ENCODE data around the gene COL6A3.

Gene COL6A3

GRCh38 chr2:237433920-237434676 lies 20.1 kb upstream of the COL6A3 start:
- no peak for TF ChIP-seq ZNF610 (tag by site-specific recombination; IDR thresholded peaks at IDR 0.05; ENCODE audit: borderline replicate concordance)
- no peak for TF ChIP-seq ZNF114 (tag by site-specific recombination; IDR thresholded peaks at IDR 0.05)
- TF ChIP-seq, protein P1, sequence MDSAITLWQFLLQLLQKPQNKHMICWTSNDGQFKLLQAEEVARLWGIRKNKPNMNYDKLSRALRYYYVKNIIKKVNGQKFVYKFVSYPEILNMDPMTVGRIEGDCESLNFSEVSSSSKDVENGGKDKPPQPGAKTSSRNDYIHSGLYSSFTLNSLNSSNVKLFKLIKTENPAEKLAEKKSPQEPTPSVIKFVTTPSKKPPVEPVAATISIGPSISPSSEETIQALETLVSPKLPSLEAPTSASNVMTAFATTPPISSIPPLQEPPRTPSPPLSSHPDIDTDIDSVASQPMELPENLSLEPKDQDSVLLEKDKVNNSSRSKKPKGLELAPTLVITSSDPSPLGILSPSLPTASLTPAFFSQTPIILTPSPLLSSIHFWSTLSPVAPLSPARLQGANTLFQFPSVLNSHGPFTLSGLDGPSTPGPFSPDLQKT (IDR thresholded peaks at IDR 0.05; ENCODE audit: borderline replicate concordance, low read depth, low read length) = no peak
- no peak for TF ChIP-seq YY2 (tag by site-specific recombination; IDR thresholded peaks at IDR 0.05)
- TF ChIP-seq ZNF76 (tag by site-specific recombination; IDR thresholded peaks at IDR 0.05; ENCODE audit: borderline replicate concordance, low read depth) = no peak
- no peak for TF ChIP-seq ZNF843 (tag by site-specific recombination; IDR thresholded peaks at IDR 0.05)
- no peak for TF ChIP-seq ZNF37A (tag by site-specific recombination; IDR thresholded peaks at IDR 0.05)
- no peaks in the 10 kb centered on the region for H3K36me3 ChIP-seq (ENCODE audit: control insufficient read depth in 2 of 2, insufficient read depth in 1 of 2, low read length in 2 of 2)
- no peaks in the 10 kb centered on the region for H3K4me1 ChIP-seq (ENCODE audit: control insufficient read depth, insufficient read depth, low read length)
- POLR2A ChIA-PET = no interaction called here
- H3K9me3 ChIP-seq (ENCODE audit: control insufficient read depth, insufficient read depth, low read depth, low read length) = no peaks in the 10 kb centered on the region
- H3K4me3 ChIP-seq (ENCODE audit: low read depth, low read length) = no peak overlapping the region
- H3K27ac ChIP-seq (ENCODE audit: extremely low read depth, low read depth, low read length) = no peak overlapping the region
- CTCF ChIA-PET = interaction anchor here (0.6 to 4.4 kb wide), 3 partner anchors 13 to 485 kb away, joined by 3 to 18 read pairs (median 3); no protein-coding TSS in a partner anchor

- POLR2A ChIA-PET = no interaction called here
- TF ChIP-seq ZNF398 (tag by site-specific recombination; IDR thresholded peaks at IDR 0.05) (no peak), EGR2 (tag by site-specific recombination; IDR thresholded peaks at IDR 0.05; ENCODE audit: low read depth) (peak; percentile 71), ZFHX2 (tag by site-specific recombination; conservative IDR thresholded peaks at IDR 0.05) (peak; percentile 79)
Observed at GRCh38 chr2:237432484-237433092, 18.6 kb upstream of the COL6A3 start.

DNA sequence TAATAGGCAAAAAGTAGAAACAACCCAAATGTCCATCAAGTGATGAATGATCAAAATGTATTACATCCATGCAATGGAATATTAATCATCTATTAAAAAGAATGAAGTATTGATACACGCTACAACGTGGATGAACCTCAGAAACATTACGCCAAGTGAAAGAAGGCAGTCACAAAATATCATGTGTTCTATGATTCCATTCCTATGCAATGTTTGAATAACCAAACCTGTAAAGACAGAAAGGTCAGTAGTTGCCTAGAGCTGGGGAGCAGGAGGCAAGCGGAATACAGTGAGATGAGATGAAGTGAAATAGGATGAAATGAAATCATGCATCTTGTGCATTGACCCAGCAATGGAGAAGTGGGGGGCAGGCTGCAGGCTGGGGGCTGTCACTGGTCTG lies 17.9 kb upstream of the COL6A3 start:
- ChIA-PET POLR2A (no interaction called here), CTCF (interaction anchor here (2.8 kb wide), 1 partner anchor 11 kb away, joined by 27 read pairs; no protein-coding TSS in a partner anchor)
- no peaks in the 10 kb centered on the region for H3K36me3 ChIP-seq (ENCODE audit: control insufficient read depth in 2 of 2, insufficient read depth in 1 of 2, low read length in 2 of 2)
- H3K27ac ChIP-seq (ENCODE audit: extremely low read depth, low read depth, low read length) = no peak overlapping the region
- H3K4me1 ChIP-seq (ENCODE audit: control insufficient read depth, insufficient read depth, low read length) = no peaks in the 10 kb centered on the region
- no peaks in the 10 kb centered on the region for H3K9me3 ChIP-seq (ENCODE audit: control insufficient read depth, insufficient read depth, low read depth, low read length)
- TF ChIP-seq ZNF214 (tag by site-specific recombination; IDR thresholded peaks at IDR 0.05; ENCODE audit: borderline replicate concordance) = no peak
- TF ChIP-seq, protein P2, sequence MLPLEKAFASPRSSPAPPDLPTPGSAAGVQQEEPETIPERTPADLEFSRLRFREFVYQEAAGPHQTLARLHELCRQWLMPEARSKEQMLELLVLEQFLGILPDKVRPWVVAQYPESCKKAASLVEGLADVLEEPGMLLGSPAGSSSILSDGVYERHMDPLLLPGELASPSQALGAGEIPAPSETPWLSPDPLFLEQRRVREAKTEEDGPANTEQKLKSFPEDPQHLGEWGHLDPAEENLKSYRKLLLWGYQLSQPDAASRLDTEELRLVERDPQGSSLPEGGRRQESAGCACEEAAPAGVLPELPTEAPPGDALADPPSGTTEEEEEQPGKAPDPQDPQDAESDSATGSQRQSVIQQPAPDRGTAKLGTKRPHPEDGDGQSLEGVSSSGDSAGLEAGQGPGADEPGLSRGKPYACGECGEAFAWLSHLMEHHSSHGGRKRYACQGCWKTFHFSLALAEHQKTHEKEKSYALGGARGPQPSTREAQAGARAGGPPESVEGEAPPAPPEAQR (tag by site-specific recombination; IDR thresholded peaks at IDR 0.05) = no peak
- TF ChIP-seq ZBTB8A (tag by site-specific recombination; IDR thresholded peaks at IDR 0.05) = no peak
- TF ChIP-seq, protein P3, sequence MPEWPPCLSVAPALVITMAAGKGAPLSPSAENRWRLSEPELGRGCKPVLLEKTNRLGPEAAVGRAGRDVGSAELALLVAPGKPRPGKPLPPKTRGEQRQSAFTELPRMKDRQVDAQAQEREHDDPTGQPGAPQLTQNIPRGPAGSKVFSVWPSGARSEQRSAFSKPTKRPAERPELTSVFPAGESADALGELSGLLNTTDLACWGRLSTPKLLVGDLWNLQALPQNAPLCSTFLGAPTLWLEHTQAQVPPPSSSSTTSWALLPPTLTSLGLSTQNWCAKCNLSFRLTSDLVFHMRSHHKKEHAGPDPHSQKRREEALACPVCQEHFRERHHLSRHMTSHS (tag by site-specific recombination; IDR thresholded peaks at IDR 0.05) = no peak
- TF ChIP-seq ZNF707 (tag by site-specific recombination; IDR thresholded peaks at IDR 0.05) = no peak
- no peak for TF ChIP-seq ZFHX2 (tag by site-specific recombination; conservative IDR thresholded peaks at IDR 0.05)
- no peak for TF ChIP-seq ZNF518A (tag by site-specific recombination; conservative IDR thresholded peaks at IDR 0.05; ENCODE audit: low read depth)
- TF ChIP-seq ZNF544 (tag by site-specific recombination; IDR thresholded peaks at IDR 0.05) = no peak
- no peak for TF ChIP-seq ZNF184 (tag by site-specific recombination; IDR thresholded peaks at IDR 0.05)
- TF ChIP-seq MYNN (tag by site-specific recombination; IDR thresholded peaks at IDR 0.05; ENCODE audit: borderline replicate concordance) = no peak
- H3K4me3 ChIP-seq (ENCODE audit: low read depth, low read length) = no peak overlapping the region

More at GRCh38 chr2:237432484-237433092, 18.6 kb upstream of the COL6A3 start:
- Histone ChIP-seq H3K4me1 (ENCODE audit: control insufficient read depth, insufficient read depth, low read length) (no peaks in the 10 kb centered on the region), H3K9me3 (ENCODE audit: control insufficient read depth, insufficient read depth, low read depth, low read length) (no peaks in the 10 kb centered on the region), H3K27ac (ENCODE audit: extremely low read depth, low read depth, low read length) (no peak overlapping the region), H3K4me3 (ENCODE audit: low read depth, low read length) (no peak overlapping the region), H3K36me3 (ENCODE audit: control insufficient read depth in 2 of 2, insufficient read depth in 1 of 2, low read length in 2 of 2) (no peaks in the 10 kb centered on the region)
- CTCF ChIA-PET = interaction anchor here (0.5 to 4.4 kb wide), 2 partner anchors 11 to 13 kb away, joined by 3 to 18 read pairs; no protein-coding TSS in a partner anchor
